A673 (cell line): ENCODE data around the gene EXOG.

ENCODE experiments used
- EZH2 ChIP-seq: fragments of 200-600 bp; sonication (generic); IDR thresholded peaks from 2 replicates; pipeline ENCODE4 v1.6.1; 2017; ENCODE audit warnings: borderline replicate concordance, low read depth, mild to moderate bottlenecking, mixed read lengths, antibody characterized with exemption, low read length; ENCODE audit not compliant: poor library complexity, severe bottlenecking
- TF ChIP-seq, protein P1 (sequence below): fragments of 300-800, 200-600 bp; sonication (generic); conservative IDR thresholded peaks from 2 replicates; pipeline ENCODE4 v1.5.1; 2017; ENCODE audit warnings: low read depth, mild to moderate bottlenecking, antibody characterized with exemption, low read length, moderate library complexity, mixed read lengths

DNA sequence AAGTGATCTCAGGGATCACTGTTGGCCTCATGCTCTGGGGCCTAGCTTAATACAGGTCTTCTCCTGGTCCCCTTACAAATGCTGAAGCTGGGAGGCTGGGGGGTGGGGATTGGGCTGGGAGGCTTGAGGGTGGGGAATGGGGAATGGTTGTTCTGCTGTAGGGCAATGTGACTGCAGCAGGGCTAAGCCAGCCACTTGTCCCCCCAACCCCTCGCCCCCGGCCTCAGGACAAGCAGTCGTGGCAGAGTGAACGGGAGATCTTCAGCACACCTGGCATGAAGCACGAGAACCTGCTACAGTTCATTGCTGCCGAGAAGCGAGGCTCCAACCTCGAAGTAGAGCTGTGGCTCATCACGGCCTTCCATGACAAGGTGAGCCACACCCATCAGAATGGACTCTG is 17.2 kb upstream of the EXOG start:
- no peak for TF ChIP-seq EZH2
- TF ChIP-seq, protein P1, sequence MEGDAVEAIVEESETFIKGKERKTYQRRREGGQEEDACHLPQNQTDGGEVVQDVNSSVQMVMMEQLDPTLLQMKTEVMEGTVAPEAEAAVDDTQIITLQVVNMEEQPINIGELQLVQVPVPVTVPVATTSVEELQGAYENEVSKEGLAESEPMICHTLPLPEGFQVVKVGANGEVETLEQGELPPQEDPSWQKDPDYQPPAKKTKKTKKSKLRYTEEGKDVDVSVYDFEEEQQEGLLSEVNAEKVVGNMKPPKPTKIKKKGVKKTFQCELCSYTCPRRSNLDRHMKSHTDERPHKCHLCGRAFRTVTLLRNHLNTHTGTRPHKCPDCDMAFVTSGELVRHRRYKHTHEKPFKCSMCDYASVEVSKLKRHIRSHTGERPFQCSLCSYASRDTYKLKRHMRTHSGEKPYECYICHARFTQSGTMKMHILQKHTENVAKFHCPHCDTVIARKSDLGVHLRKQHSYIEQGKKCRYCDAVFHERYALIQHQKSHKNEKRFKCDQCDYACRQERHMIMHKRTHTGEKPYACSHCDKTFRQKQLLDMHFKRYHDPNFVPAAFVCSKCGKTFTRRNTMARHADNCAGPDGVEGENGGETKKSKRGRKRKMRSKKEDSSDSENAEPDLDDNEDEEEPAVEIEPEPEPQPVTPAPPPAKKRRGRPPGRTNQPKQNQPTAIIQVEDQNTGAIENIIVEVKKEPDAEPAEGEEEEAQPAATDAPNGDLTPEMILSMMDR, result no peak
